Measurements from ENCODE around the gene WDR17.
A peak's percentile ranks its signal among the peaks of the same experiment; 100 is the strongest.

DNA sequence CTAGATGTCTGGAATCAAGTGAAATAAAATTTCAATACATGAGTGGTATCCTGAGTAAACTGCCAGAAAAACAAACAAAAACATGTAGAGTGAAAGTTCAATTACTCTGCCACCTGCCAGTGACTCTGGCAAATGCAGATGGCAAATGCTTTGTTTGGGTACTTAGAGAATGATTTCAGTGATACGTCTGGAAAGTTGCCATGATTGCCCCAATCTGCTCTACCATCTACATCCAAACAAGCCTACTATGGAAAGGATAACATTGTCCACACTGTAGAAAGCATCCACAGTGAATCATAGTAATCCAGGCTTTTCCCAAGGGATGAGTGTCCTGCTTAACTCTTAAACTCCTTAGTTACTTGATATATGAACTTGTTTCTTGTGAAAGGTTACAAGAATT, 126.3 kb downstream of the WDR17 start:
- TF ChIP-seq, protein P1, sequence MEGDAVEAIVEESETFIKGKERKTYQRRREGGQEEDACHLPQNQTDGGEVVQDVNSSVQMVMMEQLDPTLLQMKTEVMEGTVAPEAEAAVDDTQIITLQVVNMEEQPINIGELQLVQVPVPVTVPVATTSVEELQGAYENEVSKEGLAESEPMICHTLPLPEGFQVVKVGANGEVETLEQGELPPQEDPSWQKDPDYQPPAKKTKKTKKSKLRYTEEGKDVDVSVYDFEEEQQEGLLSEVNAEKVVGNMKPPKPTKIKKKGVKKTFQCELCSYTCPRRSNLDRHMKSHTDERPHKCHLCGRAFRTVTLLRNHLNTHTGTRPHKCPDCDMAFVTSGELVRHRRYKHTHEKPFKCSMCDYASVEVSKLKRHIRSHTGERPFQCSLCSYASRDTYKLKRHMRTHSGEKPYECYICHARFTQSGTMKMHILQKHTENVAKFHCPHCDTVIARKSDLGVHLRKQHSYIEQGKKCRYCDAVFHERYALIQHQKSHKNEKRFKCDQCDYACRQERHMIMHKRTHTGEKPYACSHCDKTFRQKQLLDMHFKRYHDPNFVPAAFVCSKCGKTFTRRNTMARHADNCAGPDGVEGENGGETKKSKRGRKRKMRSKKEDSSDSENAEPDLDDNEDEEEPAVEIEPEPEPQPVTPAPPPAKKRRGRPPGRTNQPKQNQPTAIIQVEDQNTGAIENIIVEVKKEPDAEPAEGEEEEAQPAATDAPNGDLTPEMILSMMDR (conservative IDR thresholded peaks at IDR 0.05; ENCODE audit: low read depth, low read length), result peak; percentile 34; the same call in 1 of the 2 replicates
- TF ChIP-seq EZH2 (IDR thresholded peaks at IDR 0.05; ENCODE audit: low read length, unreplicated experiment), result no peak
